Measurements from ENCODE around the gene SOWAHC.
"Not testable (repeated sequence)": the region's sequence is repeated elsewhere in the genome, so short reads cannot be mapped to it uniquely, and the experiment has no call there.

The SOWAHC gene

GRCh38 chr2:109615637-109616144 lies 1.5 kb downstream of the SOWAHC start:
- DNase-seq (ENCODE audit: low read depth), result no peak

GRCh38 chr2:109616184-109616583 lies 2.0 kb downstream of the SOWAHC start:
- DNase-seq (ENCODE audit: low read depth), result no peak

- DNase-seq (ENCODE audit: low read depth), result no peak
These were observed 5.0 kb downstream of the SOWAHC start for GRCh38 chr2:109619032-109619615.

GRCh38 chr2:109623297-109623696 lies 9.1 kb downstream of the SOWAHC start:
- DNase-seq (ENCODE audit: low read depth), result no peak

- no peak for DNase-seq (ENCODE audit: low read depth)
These were observed 9.8 kb downstream of the SOWAHC start for GRCh38 chr2:109623923-109624322.

GRCh38 chr2:109624339-109624738 lies 10.2 kb downstream of the SOWAHC start:
- peak; percentile 76 for DNase-seq (ENCODE audit: low read depth)

GRCh38 chr2:109628321-109628720 lies 14.2 kb downstream of the SOWAHC start:
- DNase-seq (ENCODE audit: low read depth), result not testable (repeated sequence)

- no peak for DNase-seq (ENCODE audit: low read depth)
These were observed 15.7 kb downstream of the SOWAHC start for GRCh38 chr2:109629867-109630266.

GRCh38 chr2:109630441-109631430 lies 16.6 kb downstream of the SOWAHC start:
- DNase-seq (ENCODE audit: low read depth), result no peak

GRCh38 chr2:109631741-109632140 lies 17.6 kb downstream of the SOWAHC start:
- DNase-seq (ENCODE audit: low read depth), result no peak

GRCh38 chr2:109632158-109632789 lies 18.1 kb downstream of the SOWAHC start:
- DNase-seq (ENCODE audit: low read depth), result no peak

GRCh38 chr2:109633284-109633961 lies 19.3 kb downstream of the SOWAHC start:
- no peak for DNase-seq (ENCODE audit: low read depth)

- no peak for DNase-seq (ENCODE audit: low read depth)
These were observed 21.5 kb downstream of the SOWAHC start for GRCh38 chr2:109635426-109636304.

GRCh38 chr2:109636317-109636716 lies 22.2 kb downstream of the SOWAHC start:
- DNase-seq (ENCODE audit: low read depth), result no peak

- peak; percentile 75 for DNase-seq (ENCODE audit: low read depth)
These were observed 23.8 kb downstream of the SOWAHC start for GRCh38 chr2:109637749-109638570.

- no peak for DNase-seq (ENCODE audit: low read depth)
These were observed 24.6 kb downstream of the SOWAHC start for GRCh38 chr2:109638795-109639194.

- not testable (repeated sequence) for DNase-seq (ENCODE audit: low read depth)
These were observed 25.8 kb downstream of the SOWAHC start for GRCh38 chr2:109640000-109640399.

- no peak for DNase-seq (ENCODE audit: low read depth)
These were observed 30.6 kb downstream of the SOWAHC start for GRCh38 chr2:109644571-109645275.

GRCh38 chr2:109645412-109646184 lies 31.4 kb downstream of the SOWAHC start:
- no peak for DNase-seq (ENCODE audit: low read depth)
